Suppressor macrophage treated with lipopolysaccharide for 1 hour (primary cell): Measurements from ENCODE around the gene BCAR3.

Source experiments
- DNase-seq, 3 donors: peaks; one replicate each; pipeline ENCODE4 v3.0.0-alpha.2; 2020 to 2022

BCAR3 gene

DNA sequence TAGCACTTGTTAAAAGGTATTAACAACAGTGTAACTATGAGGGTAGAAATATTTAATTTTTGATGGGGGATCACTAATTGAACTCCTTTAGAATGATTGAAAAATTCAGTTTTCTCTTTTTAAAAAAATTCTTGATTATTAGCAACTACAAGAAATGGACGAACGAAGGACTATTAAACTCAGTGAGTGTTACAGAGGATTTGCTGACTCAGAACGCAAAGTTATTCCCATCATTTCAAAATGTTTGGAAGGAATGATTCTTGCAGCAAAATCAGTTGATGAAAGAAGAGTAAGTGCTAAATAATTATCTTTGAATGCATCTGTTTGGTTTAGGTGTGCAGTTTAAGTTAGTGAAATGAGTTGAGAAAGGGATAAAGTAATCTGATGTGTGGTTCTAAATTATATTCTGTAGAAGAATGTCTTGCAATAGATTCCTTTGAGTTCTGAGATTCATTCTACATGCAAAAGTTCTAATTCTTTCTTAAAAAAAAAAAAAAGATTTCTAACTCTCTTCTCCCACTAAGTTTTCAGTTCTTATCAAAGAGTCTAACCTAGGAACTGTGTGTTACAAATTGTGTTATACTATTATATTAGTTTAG lies 148.8 kb downstream of the BCAR3 start:
- no peak for DNase-seq

DNA sequence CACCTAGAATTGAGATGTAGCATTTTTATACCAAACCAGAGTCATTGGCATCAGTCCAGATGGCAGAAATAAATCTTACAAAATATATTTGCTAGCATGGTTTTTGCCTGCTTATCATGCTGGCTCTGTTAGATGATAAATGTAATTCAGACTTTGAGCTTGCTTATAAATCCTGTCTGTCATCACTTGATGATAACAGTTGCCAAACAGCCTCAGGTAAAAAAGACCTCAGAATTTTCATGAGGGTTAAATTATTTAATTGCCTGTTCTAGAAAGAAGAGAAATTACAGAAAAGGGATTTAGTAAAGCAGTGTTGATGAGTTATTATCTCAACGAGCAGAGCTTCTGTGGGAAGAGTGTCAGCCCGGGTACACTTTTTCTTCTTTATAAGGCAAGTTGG lies 150.4 kb downstream of the BCAR3 start:
- no peak for DNase-seq

DNA sequence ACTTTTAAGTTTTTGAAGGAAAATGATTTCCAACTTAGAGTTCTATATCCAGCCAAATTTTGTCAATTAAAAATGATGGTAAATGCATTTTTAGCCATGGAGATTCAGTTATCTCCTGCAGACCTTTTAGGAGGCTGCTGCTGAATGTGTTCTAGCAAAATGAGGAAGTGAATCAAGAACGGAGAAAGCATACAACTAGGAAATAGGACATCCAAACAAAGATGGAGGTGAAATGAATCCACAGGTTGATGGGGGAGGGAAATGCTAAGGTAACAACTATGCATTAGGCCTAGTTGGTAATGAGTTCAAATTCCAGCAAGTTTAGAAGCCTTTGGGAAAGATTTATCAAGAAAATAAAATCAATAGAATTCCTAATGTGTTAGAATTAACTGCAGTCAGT lies 153.2 kb downstream of the BCAR3 start:
- peak in 1 of 3 donors; percentile 3 for DNase-seq

GRCh38 chr1:93526431-93526830 lies 155.2 kb downstream of the BCAR3 start:
- DNase-seq: no peak

DNA sequence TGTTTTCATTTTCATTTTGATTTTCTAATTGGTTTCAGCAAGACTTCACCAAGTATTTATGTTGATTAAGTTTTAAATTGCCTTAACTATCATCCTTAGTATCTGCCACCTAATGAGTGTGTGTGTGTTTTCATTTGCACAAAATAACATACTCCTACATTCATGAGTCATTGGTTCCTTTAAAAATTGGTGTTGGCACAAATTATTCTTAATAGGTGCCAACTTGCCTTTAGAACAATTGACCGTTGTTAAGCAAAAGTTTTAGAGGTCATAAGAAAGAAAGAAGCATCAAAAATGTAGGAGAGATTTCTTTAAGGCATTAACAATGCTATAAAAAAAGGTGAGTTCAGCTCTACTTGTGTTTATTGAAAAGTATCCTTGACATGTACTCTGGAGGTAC lies 156.2 kb downstream of the BCAR3 start:
- no peak for DNase-seq

DNA sequence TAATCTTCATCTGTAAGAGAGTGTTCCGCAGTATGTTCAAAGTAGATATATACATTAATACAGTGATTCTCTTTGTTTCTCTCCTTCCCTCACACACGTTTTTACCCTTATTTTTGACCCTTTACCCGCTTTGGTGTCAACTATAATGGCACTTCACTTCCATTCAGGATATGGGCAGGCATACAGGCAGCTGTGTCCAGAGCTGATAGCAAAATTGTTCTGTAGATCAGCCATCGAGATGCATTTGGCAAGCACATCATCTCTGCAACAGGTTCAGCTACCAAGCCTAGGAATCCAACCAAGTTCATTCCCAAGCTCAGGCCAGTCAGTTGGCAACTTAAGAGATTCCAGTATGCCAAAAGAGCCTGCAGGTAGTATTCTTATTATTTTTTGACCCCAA lies 158.9 kb downstream of the BCAR3 start:
- DNase-seq: no peak

GRCh38 chr1:93521618-93522017 lies 160.0 kb downstream of the BCAR3 start:
- no peak for DNase-seq

DNA sequence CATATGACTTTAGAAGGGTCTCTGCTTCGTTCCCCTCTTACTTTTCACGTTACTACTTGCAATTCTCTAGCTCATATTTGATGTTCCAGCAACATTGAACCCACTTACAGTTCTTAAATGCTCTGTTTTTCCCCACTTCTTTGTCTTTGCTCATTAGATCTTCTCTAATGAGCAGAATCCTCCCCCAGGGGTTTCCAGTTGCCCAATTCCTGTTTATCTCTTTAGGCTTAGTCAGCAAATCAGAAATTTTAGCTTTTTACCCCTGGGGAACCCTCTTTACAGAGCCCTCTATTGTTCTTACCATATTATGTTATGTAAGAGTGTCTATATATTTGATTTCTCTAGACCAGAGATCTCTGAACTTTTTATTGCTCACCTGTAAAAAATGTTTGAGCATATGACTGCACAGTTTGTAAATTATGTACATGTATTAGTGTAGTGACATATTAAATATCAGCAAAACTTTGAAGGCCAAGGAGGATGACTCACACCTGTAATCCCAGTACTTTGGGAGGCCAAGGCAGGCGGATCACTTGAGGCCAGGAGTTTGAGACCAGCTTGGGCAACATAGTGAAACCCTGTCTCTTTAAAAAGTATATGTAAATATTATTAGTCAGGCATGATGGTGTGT lies 162.3 kb downstream of the BCAR3 start:
- no peak for DNase-seq

DNA sequence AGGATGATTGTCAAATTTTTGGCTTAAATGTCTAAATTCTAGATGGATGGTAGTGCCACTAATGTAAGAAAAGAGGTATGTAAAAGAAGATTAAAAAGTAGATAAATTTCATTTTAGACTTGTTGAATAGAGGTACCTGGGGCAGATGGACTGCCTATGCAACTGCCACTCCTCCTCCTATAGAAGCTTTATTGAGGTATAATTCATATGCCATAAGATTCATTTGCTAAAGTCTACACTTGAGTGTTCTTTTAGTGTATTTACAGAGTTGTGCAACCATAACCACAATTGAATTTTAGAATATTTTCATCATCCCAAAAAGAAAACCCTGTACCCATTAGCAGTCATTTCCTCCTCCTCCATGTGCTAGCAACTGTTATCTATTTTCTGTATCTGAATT lies 163.1 kb downstream of the BCAR3 start:
- no peak for DNase-seq

- no peak for DNase-seq
These were observed 165.5 kb downstream of the BCAR3 start for GRCh38 chr1:93516164-93516563.
